A673 (cell line): ENCODE measurements around the gene LRRC8C. TPM values are rescaled to one million over a fixed set of nuclear protein-coding genes. Genes with fewer than 3 reads are reported as not detected.

Experiments used
- BruUV-seq: library from RNA; stranded (reverse); fragments of 400-500 nt; replicated peaks from 2 replicates; lab custom pipeline; 2021; lab: Mats Ljungman, UMichigan
- CTCF ChIA-PET: fragments of 300-600 bp; sonication (Branson Sonifier 250); formaldehyde crosslinking; loops from one replicate; lab custom pipeline; 2022; ENCODE audit warnings: antibody characterized with exemption; lab: Charles Lee
- POLR2A ChIA-PET: fragments of 300-600 bp; sonication (Branson Sonifier 250); formaldehyde crosslinking; loops from one replicate; lab custom pipeline; 2022; ENCODE audit warnings: antibody characterized with exemption; ENCODE audit not compliant: low non-redundant PET; lab: Charles Lee
- DNase-seq: peaks from one replicate; pipeline ENCODE4 v3.0.0-alpha.2; 2015; ENCODE audit warnings: low spot score
- H3K27ac ChIP-seq: fragments of 200-600 bp; sonication (generic); 2 replicates; pipeline ENCODE4 v1.5.1; 2016; ENCODE audit warnings: mixed run types, low read depth, mild to moderate bottlenecking, mixed read lengths, antibody characterized with exemption, low read length; ENCODE audit not compliant: poor library complexity, severe bottlenecking
- H3K27me3 ChIP-seq: fragments of 200-600 bp; sonication (generic); replicated peaks from 2 replicates; pipeline ENCODE4 v1.6.1; 2017; ENCODE audit warnings: mixed run types, low read depth, mild to moderate bottlenecking, mixed read lengths, antibody characterized with exemption, low read length; ENCODE audit not compliant: insufficient read depth, poor library complexity
- H3K36me3 ChIP-seq: fragments of 200-600 bp; sonication (generic); 2 replicates; pipeline ENCODE4 v1.6.1; 2016; ENCODE audit warnings: mixed run types, mild to moderate bottlenecking, mixed read lengths, antibody characterized with exemption, low read length; ENCODE audit not compliant: insufficient read depth, poor library complexity, severe bottlenecking
- H3K4me1 ChIP-seq: fragments of 200-600 bp; sonication (generic); 2 replicates; pipeline ENCODE4 v1.6.1; 2017; ENCODE audit warnings: mixed run types, mild to moderate bottlenecking, mixed read lengths, antibody characterized with exemption, low read length; ENCODE audit not compliant: insufficient read depth, poor library complexity, severe bottlenecking
- H3K4me3 ChIP-seq: fragments of 200-600 bp; sonication (generic); 2 replicates; pipeline ENCODE4 v1.5.1; 2016; ENCODE audit warnings: low read depth, mixed run types, mild to moderate bottlenecking, mixed read lengths, low read length; ENCODE audit not compliant: poor library complexity, severe bottlenecking
- H3K9me3 ChIP-seq: fragments of 200-600 bp; sonication (generic); 2 replicates; pipeline ENCODE4 v1.6.1; 2016; ENCODE audit warnings: mixed run types, low read depth, mild to moderate bottlenecking, mixed read lengths, antibody characterized with exemption, low read length; ENCODE audit not compliant: poor library complexity, severe bottlenecking
- EZH2 ChIP-seq: fragments of 200-600 bp; sonication (generic); IDR thresholded peaks from 2 replicates; pipeline ENCODE4 v1.6.1; 2017; ENCODE audit warnings: borderline replicate concordance, low read depth, mild to moderate bottlenecking, mixed read lengths, antibody characterized with exemption, low read length; ENCODE audit not compliant: poor library complexity, severe bottlenecking
- intact Hi-C: fragments of 100-400 bp; cut with micrococcal nuclease; formaldehyde crosslinking; loops from one replicate; pipeline ENCODE4 v1.10.0; 2022; ENCODE audit not compliant: unreplicated experiment
- total RNA-seq: library from RNA; stranded (reverse); gene quantifications from 2 replicates; pipeline ENCODE4 v1.2.3, GENCODE V29; 2021
- TF ChIP-seq, protein P1 (sequence below): fragments of 300-800, 200-600 bp; sonication (generic); conservative IDR thresholded peaks from 2 replicates; pipeline ENCODE4 v1.5.1; 2017; ENCODE audit warnings: low read depth, mild to moderate bottlenecking, antibody characterized with exemption, low read length, moderate library complexity, mixed read lengths

The LRRC8C gene
- total RNA-seq, 1 experiment from 2014 or later = 6.9 TPM

DNA sequence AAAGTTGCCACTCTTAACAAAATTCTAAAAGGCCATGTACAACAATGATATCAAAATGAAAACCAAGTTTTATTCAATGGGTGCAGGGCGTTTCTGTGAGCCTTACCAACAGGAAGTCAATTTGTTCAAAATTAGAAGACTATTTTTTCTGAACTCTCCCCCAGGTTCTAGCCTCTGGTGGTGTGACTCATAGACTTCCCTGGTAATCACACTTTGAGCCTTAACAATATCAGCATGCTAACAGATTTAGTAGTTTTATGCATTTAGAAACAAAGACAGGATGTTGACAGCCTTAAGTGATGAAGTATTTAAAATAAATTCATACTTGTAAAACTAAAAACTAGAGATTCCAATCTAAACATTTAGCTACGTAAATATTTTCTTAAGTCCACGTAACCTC lies 88.4 kb downstream of the LRRC8C start:
- POLR2A ChIA-PET = no interaction called here
- no peak overlapping the region for H3K4me3 ChIP-seq
- BruUV-seq = no TSS peak
- intact Hi-C loops = loop anchor here (5.0 kb wide), 1 partner anchor 36 kb away; no protein-coding TSS in a partner anchor
- peak; percentile 73 for DNase-seq
- peaks cover 60% of the 10 kb centered on the region for H3K4me1 ChIP-seq
- H3K36me3 ChIP-seq = no peaks in the 10 kb centered on the region
- no peak overlapping the region for H3K27ac ChIP-seq
- peaks cover 3% of the 10 kb centered on the region for H3K9me3 ChIP-seq
- no peak for TF ChIP-seq EZH2
- TF ChIP-seq, protein P1, sequence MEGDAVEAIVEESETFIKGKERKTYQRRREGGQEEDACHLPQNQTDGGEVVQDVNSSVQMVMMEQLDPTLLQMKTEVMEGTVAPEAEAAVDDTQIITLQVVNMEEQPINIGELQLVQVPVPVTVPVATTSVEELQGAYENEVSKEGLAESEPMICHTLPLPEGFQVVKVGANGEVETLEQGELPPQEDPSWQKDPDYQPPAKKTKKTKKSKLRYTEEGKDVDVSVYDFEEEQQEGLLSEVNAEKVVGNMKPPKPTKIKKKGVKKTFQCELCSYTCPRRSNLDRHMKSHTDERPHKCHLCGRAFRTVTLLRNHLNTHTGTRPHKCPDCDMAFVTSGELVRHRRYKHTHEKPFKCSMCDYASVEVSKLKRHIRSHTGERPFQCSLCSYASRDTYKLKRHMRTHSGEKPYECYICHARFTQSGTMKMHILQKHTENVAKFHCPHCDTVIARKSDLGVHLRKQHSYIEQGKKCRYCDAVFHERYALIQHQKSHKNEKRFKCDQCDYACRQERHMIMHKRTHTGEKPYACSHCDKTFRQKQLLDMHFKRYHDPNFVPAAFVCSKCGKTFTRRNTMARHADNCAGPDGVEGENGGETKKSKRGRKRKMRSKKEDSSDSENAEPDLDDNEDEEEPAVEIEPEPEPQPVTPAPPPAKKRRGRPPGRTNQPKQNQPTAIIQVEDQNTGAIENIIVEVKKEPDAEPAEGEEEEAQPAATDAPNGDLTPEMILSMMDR = no peak
- no peaks in the 10 kb centered on the region for H3K27me3 ChIP-seq
- CTCF ChIA-PET = interaction anchor here (0.6 to 1.3 kb wide), 2 partner anchors 42 to 137 kb away, joined by 3 read pairs; no protein-coding TSS in a partner anchor

DNA sequence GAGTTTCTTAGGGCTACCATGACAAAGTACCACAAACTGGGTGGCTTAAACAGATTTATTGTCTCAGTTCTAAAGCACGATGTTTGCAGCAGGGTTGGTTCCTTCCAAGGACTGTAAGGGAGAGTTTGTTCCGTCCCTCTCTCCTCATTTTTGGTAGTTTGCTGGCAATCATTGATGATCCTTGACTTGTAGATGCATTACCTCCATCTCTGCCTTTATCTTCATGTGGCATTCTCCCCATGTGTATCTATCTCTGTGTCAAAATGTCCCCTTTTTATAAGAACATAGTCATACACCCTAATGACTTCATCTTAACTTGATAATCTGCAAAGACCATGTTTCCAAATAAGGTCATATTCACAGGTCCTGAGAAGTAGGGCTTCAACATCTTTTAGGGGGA lies 90.2 kb downstream of the LRRC8C start:
- no peak overlapping the region for H3K27ac ChIP-seq
- ChIA-PET POLR2A (no interaction called here), CTCF (no interaction called here)
- no peaks in the 10 kb centered on the region for H3K27me3 ChIP-seq
- H3K4me3 ChIP-seq = no peak overlapping the region
- peaks cover 50% of the 10 kb centered on the region for H3K4me1 ChIP-seq
- TF ChIP-seq, protein P1 = no peak
- no peak for TF ChIP-seq EZH2
- H3K36me3 ChIP-seq = no peaks in the 10 kb centered on the region
- no TSS peak for BruUV-seq
- DNase-seq = no peak
- H3K9me3 ChIP-seq = peaks cover 3% of the 10 kb centered on the region
- intact Hi-C loops = loop anchor here (5.0 kb wide), 1 partner anchor 34 kb away; no protein-coding TSS in a partner anchor

DNA sequence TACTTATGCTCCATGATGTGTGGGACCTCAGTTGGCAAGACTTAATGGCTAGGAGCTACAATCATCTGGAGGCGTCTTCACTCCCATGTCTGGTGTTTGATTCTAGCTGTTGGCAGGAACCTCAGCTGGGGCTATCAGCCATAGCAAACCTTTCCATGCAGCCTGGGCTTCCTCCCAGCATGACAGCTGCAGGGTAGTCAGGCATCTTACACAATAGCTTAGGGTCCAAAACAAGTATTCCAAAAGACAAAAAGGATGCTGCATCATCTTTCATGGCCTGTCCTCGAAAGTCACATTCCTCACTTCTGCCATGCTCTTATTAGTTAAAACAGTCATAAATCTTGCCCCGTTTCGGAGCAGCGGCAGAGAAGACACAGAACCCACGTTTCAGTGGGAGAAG lies 90.9 kb downstream of the LRRC8C start:
- ChIA-PET POLR2A (no interaction called here), CTCF (no interaction called here)
- BruUV-seq = no TSS peak
- H3K9me3 ChIP-seq = peaks cover 3% of the 10 kb centered on the region
- peaks cover 49% of the 10 kb centered on the region for H3K4me1 ChIP-seq
- no peaks in the 10 kb centered on the region for H3K36me3 ChIP-seq
- H3K27me3 ChIP-seq = no peaks in the 10 kb centered on the region
- DNase-seq = no peak
- H3K27ac ChIP-seq = no peak overlapping the region
- no peak overlapping the region for H3K4me3 ChIP-seq
- intact Hi-C loops = loop anchor here (5.0 kb wide), 1 partner anchor 33 kb away; no protein-coding TSS in a partner anchor
- TF ChIP-seq EZH2 = no peak
